ENCODE data around the gene PRM2.

PRM2 gene

DNA sequence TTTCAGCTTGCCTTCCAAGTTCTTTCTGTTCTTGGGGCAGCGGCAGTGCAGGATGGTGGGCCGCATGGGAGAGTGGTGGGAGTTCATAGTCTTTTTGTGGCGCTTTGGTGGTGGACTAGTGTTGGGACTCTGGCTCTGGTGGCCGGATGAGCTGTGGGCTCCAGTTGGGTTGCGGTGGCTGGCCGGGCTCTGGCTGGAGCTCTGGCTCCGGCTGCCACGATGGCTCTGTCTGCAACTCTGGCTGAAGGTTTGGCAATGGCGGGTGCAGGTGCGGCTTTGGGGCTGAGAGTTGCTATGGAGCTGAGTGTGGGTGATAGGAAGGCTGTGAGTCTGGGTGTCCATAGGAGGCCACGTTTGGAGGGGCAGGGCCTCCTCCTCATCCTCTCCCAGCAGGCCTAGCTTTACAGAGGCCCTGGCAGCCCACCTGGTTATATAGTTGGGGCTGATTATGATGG, 7.3 kb downstream of the PRM2 start, which contains the start of gene TNP2:
TNP2 (minus strand) TSS at position 405 of the 455 bp plus-strand sequence; CDS start at position 342, 63 bp downstream.
- Mint-ChIP-seq H3K4me3 (no peak within 1 kb of the TSS), H3K4me1 (ENCODE audit: low read depth) (peaks cover 8% of the 10 kb centered on the region), H3K36me3 (ENCODE audit: low read depth) (no peaks in the 10 kb centered on the region), H3K27ac (no peak within 1 kb of the TSS), H3K27me3 (ENCODE audit: low read depth) (no peaks in the 10 kb centered on the region), H3K9me3 (no peaks in the 10 kb centered on the region)
- DNase-seq (ENCODE audit: low spot score), result no peak

DNA sequence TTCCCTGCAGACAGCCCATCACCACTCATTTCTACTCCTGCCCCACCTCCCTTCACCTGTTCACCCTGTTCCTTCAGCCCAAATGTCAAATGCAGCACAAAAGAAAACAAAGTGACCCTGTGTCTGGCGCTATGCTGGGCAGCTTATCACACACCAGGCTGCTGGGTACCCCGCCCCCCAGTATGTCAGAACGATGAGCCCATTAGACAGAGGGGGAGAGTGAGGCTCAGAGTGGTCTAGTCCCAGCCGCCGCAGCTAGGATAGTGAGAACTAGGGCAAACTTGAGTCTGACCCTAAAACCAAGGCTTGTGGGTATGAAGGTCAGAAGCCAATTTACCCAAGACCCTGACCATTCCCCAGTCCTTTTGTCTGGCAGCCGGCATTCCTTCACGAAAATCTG, 11.2 kb downstream of the PRM2 start:
- Mint-ChIP-seq H3K9me3 (no peaks in the 10 kb centered on the region), H3K36me3 (ENCODE audit: low read depth) (no peaks in the 10 kb centered on the region), H3K4me3 (no peak overlapping the region), H3K27me3 (ENCODE audit: low read depth) (no peaks in the 10 kb centered on the region), H3K27ac (no peak overlapping the region), H3K4me1 (ENCODE audit: low read depth) (peaks cover 22% of the 10 kb centered on the region)
- DNase-seq (ENCODE audit: low spot score), result no peak

DNA sequence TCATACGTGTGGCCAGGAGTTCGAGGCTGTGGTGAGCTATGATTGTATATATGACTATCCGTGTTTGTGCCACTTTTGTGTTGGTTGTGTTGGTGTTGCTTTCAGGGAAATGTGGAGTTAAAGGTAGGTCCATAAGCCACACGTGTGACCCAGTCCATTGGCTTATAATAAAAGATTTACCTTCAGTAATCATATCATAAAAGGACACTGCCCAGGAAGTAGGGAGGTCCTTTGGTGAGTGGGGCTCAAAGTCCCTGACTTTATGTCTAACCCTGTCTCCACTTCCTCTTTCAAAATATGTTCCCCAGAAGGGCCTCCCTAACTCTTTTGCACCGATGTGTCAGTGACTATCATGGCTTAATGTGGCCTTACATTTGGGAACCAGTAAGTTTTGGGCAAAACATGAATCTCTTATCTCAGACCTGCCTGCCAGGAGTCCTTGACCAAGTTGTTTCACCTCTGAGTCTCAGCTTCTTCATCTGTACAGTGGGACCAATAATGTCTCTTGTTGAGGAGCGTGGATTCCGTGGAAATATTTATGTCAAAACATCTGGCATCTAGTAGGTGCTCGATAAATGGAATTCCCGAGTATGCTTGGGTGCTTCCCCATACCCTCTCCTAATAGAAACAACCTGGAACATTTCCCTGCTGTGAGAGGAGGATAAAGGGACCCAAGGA, 12.0 kb downstream of the PRM2 start:
- Mint-ChIP-seq H3K9me3 (no peaks in the 10 kb centered on the region), H3K4me3 (peak overlapping the region; percentile 59), H3K4me1 (ENCODE audit: low read depth) (peaks cover 29% of the 10 kb centered on the region), H3K27ac (peak overlapping the region; percentile 86), H3K27me3 (ENCODE audit: low read depth) (no peaks in the 10 kb centered on the region), H3K36me3 (ENCODE audit: low read depth) (no peaks in the 10 kb centered on the region)
- DNase-seq (ENCODE audit: low spot score), result no peak

DNA sequence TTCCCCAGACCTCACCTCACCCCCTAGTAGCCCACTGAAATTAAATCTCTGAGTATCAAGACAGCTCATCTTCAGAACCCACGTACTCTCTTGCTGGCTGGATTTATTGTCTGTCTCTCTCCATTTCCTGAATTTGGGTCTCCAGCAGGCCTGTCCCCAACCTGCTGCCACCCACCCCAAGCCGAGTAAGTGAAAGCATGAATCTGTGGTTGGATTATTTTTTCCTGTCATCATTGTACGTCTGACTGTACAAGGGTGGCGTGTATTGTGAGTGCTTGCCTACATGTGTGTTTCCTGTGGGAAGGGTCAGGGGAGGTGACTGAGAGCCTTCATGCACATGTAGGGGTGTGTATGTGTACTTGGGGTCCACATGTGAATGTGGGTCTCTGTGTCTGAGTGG, 12.5 kb downstream of the PRM2 start:
- peak; percentile 75 for DNase-seq (ENCODE audit: low spot score)
- Mint-ChIP-seq H3K4me1 (ENCODE audit: low read depth) (peaks cover 35% of the 10 kb centered on the region), H3K4me3 (peak overlapping the region; percentile 59), H3K27ac (peak overlapping the region; percentile 86), H3K27me3 (ENCODE audit: low read depth) (no peaks in the 10 kb centered on the region), H3K36me3 (ENCODE audit: low read depth) (no peaks in the 10 kb centered on the region), H3K9me3 (no peaks in the 10 kb centered on the region)

DNA sequence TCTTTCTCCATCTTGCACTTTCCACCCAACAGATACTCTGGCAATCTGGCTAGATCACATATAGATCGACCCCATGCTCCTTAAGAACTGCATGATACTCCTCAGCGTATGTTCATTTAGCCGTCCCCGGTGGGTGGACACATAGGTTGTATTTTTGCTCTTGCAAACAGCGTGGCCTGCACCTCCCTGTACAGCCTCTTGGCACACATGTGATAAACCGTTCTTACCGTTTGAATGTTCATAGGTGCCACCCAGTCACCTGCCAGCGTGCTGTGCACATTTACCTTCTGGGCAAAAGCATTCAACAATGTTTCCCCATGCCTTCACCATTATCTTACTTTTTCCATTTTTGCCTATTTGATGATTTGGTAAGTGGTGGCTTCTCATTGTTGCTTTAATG, 13.4 kb downstream of the PRM2 start:
- Mint-ChIP-seq H3K4me3 (no peak overlapping the region), H3K4me1 (ENCODE audit: low read depth) (peaks cover 42% of the 10 kb centered on the region), H3K9me3 (no peaks in the 10 kb centered on the region), H3K36me3 (ENCODE audit: low read depth) (no peaks in the 10 kb centered on the region), H3K27ac (no peak overlapping the region), H3K27me3 (ENCODE audit: low read depth) (no peaks in the 10 kb centered on the region)
- no peak for DNase-seq (ENCODE audit: low spot score)

DNA sequence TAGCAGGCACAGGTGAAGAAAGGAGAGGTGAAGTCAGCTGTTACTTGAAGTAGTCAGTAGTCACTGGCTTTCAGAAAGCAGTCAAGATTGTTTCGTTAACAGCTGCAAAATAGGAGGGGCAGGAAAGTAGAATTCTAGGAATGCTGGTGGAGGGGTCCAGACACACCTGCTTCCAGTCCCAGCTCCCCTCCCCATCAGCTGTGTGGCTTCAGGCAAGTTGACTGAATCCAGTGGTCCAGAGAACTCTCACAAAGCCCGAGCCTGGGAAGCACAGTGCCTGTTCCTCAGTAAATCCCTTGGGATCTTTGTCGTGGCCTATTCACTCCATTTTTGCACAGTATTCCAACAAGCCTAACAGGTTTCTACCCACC, 15.7 kb downstream of the PRM2 start:
- no peak overlapping the region for H3K4me3 Mint-ChIP-seq
- H3K4me1 Mint-ChIP-seq (ENCODE audit: low read depth), result peaks cover 52% of the 10 kb centered on the region
- no peak for DNase-seq (ENCODE audit: low spot score)
- H3K36me3 Mint-ChIP-seq (ENCODE audit: low read depth), result peaks cover 3% of the 10 kb centered on the region
- H3K27me3 Mint-ChIP-seq (ENCODE audit: low read depth), result no peaks in the 10 kb centered on the region
- H3K9me3 Mint-ChIP-seq, result no peaks in the 10 kb centered on the region
- H3K27ac Mint-ChIP-seq, result no peak overlapping the region

DNA sequence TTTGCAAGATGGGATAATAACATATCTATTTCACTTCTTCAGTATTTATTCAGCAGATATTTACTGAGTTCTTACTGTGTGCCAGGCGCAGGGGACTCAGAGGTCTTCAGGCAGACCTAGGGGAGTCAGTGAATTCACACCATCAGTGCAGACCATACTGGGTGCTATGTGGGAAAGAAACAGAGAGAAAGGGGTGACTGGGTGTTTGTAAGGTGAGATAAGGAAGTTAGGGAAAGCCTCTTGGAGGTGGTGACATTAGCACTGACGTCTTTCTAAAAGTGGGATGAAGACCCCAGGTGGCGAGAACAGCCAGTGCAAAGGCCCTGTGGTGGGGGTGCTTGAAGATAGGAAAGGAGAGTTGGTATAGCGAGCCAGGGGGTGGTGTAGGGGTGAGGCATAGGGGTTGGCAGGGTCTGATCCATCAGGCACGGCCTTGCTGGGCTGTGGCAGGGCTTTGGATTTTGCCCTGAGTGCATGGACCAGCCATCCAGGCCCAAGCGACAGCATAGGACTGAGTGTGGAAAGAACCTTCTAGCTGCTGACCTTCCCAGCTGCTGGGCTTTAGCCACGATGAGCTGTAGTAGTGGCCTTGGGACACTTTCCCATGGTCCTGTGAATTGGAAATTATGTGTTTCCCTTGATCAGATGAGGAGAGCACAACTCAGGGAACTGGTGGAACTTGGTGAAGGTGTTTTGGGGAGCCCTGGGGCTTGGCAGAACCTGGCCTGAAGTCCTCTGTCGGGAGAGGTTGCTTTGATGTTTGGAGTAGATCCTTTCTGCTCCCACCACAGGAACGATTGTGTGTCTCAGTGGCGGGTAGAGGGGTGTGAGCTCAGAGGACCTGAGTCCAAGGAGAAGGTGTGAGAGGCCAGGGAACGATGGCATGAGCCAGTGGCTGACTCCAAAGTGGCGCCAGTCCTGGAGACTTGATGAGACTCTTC, 16.4 kb downstream of the PRM2 start:
- Mint-ChIP-seq H3K27me3 (ENCODE audit: low read depth) (no peaks in the 10 kb centered on the region), H3K9me3 (no peaks in the 10 kb centered on the region), H3K4me3 (no peak overlapping the region), H3K36me3 (ENCODE audit: low read depth) (peaks cover 7% of the 10 kb centered on the region), H3K27ac (no peak overlapping the region), H3K4me1 (ENCODE audit: low read depth) (peaks cover 52% of the 10 kb centered on the region)
- no peak for DNase-seq (ENCODE audit: low spot score)

DNA sequence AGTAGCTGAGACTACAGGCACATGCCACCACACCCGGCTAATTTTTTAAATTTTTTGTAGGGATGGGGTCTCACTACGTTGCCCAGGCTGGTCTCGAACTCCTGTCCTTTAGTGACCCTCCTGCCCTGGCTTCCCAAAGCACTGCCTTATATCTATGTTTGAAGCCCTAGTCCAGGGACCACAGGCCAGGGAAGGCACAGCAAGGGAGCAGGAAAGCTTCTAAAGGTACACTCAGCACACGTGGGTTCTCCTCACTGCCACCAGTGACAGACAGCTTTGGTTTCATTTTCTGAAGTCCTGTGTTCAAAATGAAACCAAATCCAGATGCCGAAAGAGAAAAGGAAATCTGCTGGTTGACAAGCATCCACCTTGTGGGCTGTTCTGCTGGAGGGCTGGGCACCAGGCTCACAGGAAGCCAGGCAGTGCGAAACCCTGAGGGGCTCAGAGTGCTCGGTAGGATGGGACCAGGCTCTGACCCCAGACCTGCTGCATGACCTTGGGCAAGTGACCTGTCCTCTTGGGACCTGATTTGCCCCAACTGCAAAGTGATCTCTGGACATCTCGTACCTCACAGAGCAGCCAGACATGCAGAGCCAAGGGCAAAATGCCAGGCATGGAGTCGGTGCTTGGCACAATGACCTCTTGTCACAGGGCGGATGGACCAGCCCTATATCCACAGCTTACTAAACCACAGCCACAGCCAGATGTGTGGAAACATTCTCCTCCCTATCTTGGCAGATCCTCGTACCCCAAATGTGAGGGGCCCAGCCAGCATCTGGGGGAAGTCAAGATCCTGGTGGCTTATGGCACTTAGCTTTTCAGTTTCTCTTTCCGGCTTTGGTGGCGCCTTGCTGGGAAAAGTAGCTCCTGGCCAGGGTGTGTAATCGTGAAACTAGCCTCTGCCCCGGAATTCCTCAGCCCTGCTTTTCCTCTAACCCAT, 17.5 kb downstream of the PRM2 start:
- peaks cover 43% of the 10 kb centered on the region for H3K4me1 Mint-ChIP-seq (ENCODE audit: low read depth)
- H3K9me3 Mint-ChIP-seq, result no peaks in the 10 kb centered on the region
- no peaks in the 10 kb centered on the region for H3K27me3 Mint-ChIP-seq (ENCODE audit: low read depth)
- H3K27ac Mint-ChIP-seq, result peak overlapping the region; percentile 79
- H3K36me3 Mint-ChIP-seq (ENCODE audit: low read depth), result peaks cover 17% of the 10 kb centered on the region
- H3K4me3 Mint-ChIP-seq, result peak overlapping the region; percentile 60
- DNase-seq (ENCODE audit: low spot score), result peak; percentile 44

DNA sequence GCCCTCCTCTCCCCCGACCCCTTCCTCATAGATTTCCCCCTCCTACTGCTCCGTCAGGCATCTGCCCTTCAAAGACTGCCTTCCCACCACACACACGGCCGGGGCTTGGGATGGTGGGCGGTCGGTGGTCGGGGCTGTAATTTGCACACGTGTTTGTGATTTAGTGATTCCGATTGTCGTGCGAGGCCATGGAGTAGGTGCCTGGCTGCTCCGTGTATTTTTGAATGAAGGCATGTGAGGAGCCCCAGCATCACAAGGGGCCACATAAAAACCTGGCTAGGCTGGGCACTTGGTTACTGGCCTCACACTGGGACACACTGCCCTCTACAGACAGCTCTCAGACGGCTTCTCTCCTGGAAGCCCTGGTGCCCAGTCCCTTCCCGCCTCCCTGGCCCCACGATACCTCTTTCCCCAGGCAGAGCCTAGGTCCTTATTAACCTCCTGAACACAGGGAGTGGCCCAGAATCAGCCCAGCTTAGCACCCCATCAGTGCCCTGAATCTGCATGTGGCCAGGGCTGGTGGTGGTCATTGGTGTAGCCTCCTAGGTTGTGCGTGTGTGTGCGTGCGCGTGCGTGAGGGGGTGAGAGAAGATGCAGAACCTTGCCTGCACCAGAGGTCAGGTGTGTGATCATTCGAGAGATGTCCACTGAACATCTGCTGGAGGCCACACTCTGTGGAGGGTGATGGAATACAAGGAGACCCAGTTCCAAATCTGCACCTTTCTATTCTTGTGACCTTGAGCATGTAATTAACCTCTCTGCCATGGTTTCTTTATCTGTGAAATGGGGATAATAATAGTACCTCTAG, 18.9 kb downstream of the PRM2 start:
- peak overlapping the region; percentile 96 for H3K4me3 Mint-ChIP-seq
- peaks cover 31% of the 10 kb centered on the region for H3K36me3 Mint-ChIP-seq (ENCODE audit: low read depth)
- H3K4me1 Mint-ChIP-seq (ENCODE audit: low read depth), result peaks cover 39% of the 10 kb centered on the region
- no peaks in the 10 kb centered on the region for H3K27me3 Mint-ChIP-seq (ENCODE audit: low read depth)
- no peaks in the 10 kb centered on the region for H3K9me3 Mint-ChIP-seq
- peak overlapping the region; percentile 86 for H3K27ac Mint-ChIP-seq
- DNase-seq (ENCODE audit: low spot score), result peak; percentile 70

DNA sequence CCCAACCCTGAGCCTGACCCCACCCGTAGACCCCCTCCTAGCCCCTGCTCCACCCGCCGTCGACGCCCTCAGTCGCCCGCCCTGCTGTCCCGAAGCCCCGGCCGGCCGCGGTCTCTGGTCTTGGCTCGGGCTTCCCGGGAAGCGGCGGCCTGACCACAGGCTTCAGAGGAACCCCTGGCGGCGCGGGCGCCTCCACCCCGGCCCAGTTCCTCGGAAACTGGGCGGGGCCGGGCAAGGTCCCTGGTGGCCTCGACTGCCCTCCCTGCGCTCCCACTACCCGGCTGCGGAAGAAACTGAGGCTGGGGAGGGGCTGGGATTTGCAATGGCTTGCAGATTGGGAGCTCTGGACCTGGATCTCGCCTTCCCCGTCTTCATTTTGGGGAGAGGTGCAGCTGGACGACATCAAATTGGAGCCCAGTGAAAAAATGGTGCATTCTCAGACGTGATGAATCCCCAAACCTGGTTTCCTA, 19.6 kb downstream of the PRM2 start:
- H3K4me1 Mint-ChIP-seq (ENCODE audit: low read depth), result peaks cover 44% of the 10 kb centered on the region
- no peaks in the 10 kb centered on the region for H3K27me3 Mint-ChIP-seq (ENCODE audit: low read depth)
- H3K4me3 Mint-ChIP-seq, result peak overlapping the region; percentile 96
- DNase-seq (ENCODE audit: low spot score), result peak; percentile 68
- H3K27ac Mint-ChIP-seq, result peak overlapping the region; percentile 86
- no peaks in the 10 kb centered on the region for H3K9me3 Mint-ChIP-seq
- peaks cover 37% of the 10 kb centered on the region for H3K36me3 Mint-ChIP-seq (ENCODE audit: low read depth)

DNA sequence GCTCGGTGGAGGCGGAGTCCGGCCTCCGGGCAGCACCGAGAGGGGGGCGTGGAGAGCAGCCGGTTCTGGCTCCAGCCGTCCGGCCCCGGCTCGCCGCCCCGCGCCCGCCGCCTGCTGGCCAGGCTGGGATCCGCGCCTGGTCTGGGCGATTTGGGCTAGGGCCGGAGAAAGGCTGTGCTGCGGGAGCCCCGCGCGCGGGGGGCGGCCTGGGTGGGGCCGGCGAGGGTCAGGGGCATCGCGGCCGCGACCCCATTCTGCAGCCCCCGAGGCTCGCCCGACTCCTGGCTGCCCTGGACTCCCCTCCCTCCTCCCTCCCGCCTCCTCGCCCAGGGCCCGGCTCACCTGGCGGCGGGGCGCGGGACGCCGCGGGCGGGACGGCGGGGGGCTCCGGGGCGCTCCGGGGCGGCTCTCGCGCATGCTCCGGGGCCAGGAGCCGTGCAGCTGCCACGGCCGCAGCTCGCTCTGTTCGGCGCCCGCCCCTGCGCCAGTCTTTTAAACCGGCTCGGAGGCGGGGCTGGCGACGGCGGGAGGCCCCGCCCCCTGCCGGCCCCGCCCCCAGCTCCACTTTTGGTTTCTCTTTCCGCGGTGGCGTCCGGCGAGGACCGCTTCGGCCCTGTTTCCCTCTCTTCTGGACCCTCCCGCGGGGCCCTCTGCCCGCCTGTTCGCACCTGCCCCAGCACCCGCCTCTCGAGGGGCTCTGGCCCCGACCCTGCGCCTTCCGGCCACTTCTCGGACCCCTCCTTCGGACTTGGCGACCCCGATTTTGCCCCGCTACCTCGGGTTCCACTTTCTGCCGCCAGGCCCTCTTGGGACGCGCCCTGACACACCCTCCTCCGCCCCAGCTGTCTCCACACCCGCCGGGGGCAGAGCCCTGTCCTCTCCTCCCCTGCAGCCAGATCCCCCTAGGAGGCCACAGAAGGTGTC, 20.3 kb downstream of the PRM2 start, which contains the start of gene SOCS1:
SOCS1 (minus strand) TSS at position 468 of the 924 bp plus-strand sequence. CDS start 726 bp downstream, outside the sequence.
- DNase-seq (ENCODE audit: low spot score), result peak; percentile 93
- H3K27ac Mint-ChIP-seq, result peak within 1 kb of the TSS; percentile 86
- no peaks in the 10 kb centered on the region for H3K9me3 Mint-ChIP-seq
- peaks cover 43% of the 10 kb centered on the region for H3K36me3 Mint-ChIP-seq (ENCODE audit: low read depth)
- H3K27me3 Mint-ChIP-seq (ENCODE audit: low read depth), result no peaks in the 10 kb centered on the region
- peak within 1 kb of the TSS; percentile 99 for H3K4me3 Mint-ChIP-seq
- H3K4me1 Mint-ChIP-seq (ENCODE audit: low read depth), result peaks cover 48% of the 10 kb centered on the region

Data from T-helper 2 cell treated with Interferon-gamma antibody and Interleukin-4, amounts not matched to agents 5 μg/mL and 100 μg/mL, for 36 hours (primary cell).